Testis (tissue), 5 donors: ENCODE measurements around the gene DKK3. TPM values are rescaled to one million over a fixed set of nuclear protein-coding genes. Genes with fewer than 3 reads are reported as not detected.

Experiments
- DNase-seq: peaks from one replicate; pipeline ENCODE4 v3.0.0-alpha.2; 2019
- H3K27ac ChIP-seq, 2 donors: fragments of 200-600 bp; sonication (generic); one replicate each; pipeline ENCODE4 v1.5.1; 2019
- H3K27me3 ChIP-seq: fragments of 200-600 bp; sonication (generic); one replicate; pipeline ENCODE4 v1.5.1; 2019
- H3K36me3 ChIP-seq: fragments of 200-600 bp; sonication (generic); one replicate; pipeline ENCODE4 v1.5.1; 2017; ENCODE audit warnings: low read depth; ENCODE audit errors: missing control alignments
- H3K4me1 ChIP-seq: fragments of 200-600 bp; sonication (generic); one replicate; pipeline ENCODE4 v1.5.1; 2019
- H3K4me3 ChIP-seq, 2 donors: fragments of 200-600 bp; sonication (generic); one replicate each; pipeline ENCODE4 v1.5.1; 2017 to 2019
- H3K9me3 ChIP-seq: fragments of 200-600 bp; sonication (generic); one replicate; pipeline ENCODE4 v1.5.1; 2017
- POLR2A ChIP-seq: fragments of 450-650 bp; IDR thresholded peaks from one replicate; pipeline ENCODE4 v1.6.1; 2017; ENCODE audit warnings: antibody characterized with exemption, mild to moderate bottlenecking, moderate library complexity
- WGBS, 2 donors: methylation state at CpG; one replicate each; pipeline ENCODE4 v1.1.5; 2018; 5-methylcytosine and 5-hydroxymethylcytosine counted together
- intact Hi-C: fragments of 100-400 bp; cut with DNase I; formaldehyde crosslinking; loops from one replicate; pipeline ENCODE4 v1.15.1; 2023; ENCODE audit warnings: low total_unique reads
- long read RNA-seq, 2 donors: transcript quantifications; one replicate each; lab custom pipeline, GENCODE V29; 2026
- polyA plus RNA-seq: library from polyadenylated mRNA; stranded (reverse); fragments of 350-450 nt; fragmentation: Illumina TruSeq; extraction: RNeasy Lipid Tissue Mini Kit (QIAGEN cat#74804); gene quantifications from one replicate; pipeline ENCODE4 v1.2.3, GENCODE V29; 2014; ENCODE audit warnings: low read depth, low replicate concordance; ENCODE audit not compliant: insufficient read depth
- total RNA-seq, 2 donors: library from RNA; depleted of rRNA; stranded (reverse); fragments of >200 nt; gene quantifications; one replicate each; pipeline ENCODE4 v1.2.3, GENCODE V29; 2016
- TF ChIP-seq, protein P1 (sequence below), 3 experiments: fragments of 450-650 bp in 2 of 3; fragments of 200-600 bp in 1 of 3; sonication (generic) in 1 of 3; IDR thresholded peaks; one replicate each; pipeline ENCODE4 v1.5.1; 2016 to 2019; ENCODE audit warnings: antibody characterized with exemption in 3 of 3, mild to moderate bottlenecking in 2 of 3, moderate library complexity in 1 of 3

The DKK3 gene
- total RNA-seq (100 to 1,000 TPM; 185 to 392 TPM), polyA plus RNA-seq (236 TPM)
- long read RNA-seq, donor 1, transcript DKK3-215 (3 exons, 1,087 nt), result minor isoform, 7 of 35 reads
- long read RNA-seq, donor 1, transcript DKK3-201 (8 exons, 2,636 nt), result major isoform, 13 of 35 reads
- long read RNA-seq, donor 1, partial matches to known transcripts, result 13 of 35 reads
- long read RNA-seq, donor 1, other reads (novel, unspliced or antisense), result 0 of 35 reads
- long read RNA-seq, donor 2, transcript DKK3-201 (8 exons, 2,636 nt), result major isoform, 14 of 29 reads
- long read RNA-seq, donor 2, partial matches to known transcripts, result 12 of 29 reads
- long read RNA-seq, donor 2, other reads (novel, unspliced or antisense), result 0 of 29 reads

DNA sequence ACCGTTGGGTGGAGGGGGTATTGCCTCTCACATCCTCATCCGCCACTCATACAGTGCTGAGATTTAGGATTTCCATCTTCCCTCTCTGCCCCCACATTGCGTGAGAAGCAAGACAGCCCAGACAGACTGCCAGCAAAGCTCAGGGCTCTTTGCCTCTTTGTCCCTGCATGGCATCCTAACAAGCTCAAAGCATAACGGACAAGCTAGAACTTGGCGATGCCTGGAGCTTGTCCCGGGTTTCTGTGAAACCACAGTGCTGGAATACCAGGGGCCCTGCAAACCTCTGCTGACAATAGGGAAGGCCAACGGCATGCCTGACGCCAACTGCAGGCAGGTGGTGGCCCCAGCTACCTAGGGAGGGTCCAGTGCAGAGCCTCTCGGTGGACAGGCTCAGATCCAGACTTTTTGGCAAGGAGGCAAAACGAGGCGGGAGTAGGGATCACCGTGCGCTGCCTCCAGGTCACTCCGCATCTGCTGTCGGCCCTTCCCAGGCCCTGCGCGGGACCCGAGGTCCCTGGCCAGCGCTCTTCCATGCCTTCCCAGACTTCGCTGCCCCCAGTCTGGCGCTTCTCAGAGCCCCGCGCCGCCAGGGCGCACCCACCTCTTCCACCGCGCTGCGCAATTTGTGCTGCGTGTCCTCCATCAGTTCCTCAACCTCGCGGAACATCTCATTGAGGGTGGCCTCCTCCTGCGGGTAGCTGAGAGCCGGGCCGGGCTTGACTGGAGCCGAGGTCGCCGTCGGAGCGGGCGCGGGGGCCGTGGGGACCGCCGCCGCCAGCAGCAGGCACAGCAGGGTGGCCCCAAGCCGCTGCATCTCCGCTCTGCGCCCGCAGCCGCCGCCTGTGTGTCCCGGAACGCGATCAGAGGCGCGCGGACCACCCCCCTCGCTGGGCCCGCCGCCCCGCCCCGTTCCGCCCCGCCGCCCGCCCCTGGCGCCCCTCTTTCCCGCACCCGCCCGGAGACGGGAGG lies at the start of gene DKK3:
DKK3 (minus strand) TSS at position 858 of the 969 bp plus-strand sequence; CDS start at position 814, 44 bp downstream.
- TF ChIP-seq POLR2A, result no peak
- TF ChIP-seq, protein P1, sequence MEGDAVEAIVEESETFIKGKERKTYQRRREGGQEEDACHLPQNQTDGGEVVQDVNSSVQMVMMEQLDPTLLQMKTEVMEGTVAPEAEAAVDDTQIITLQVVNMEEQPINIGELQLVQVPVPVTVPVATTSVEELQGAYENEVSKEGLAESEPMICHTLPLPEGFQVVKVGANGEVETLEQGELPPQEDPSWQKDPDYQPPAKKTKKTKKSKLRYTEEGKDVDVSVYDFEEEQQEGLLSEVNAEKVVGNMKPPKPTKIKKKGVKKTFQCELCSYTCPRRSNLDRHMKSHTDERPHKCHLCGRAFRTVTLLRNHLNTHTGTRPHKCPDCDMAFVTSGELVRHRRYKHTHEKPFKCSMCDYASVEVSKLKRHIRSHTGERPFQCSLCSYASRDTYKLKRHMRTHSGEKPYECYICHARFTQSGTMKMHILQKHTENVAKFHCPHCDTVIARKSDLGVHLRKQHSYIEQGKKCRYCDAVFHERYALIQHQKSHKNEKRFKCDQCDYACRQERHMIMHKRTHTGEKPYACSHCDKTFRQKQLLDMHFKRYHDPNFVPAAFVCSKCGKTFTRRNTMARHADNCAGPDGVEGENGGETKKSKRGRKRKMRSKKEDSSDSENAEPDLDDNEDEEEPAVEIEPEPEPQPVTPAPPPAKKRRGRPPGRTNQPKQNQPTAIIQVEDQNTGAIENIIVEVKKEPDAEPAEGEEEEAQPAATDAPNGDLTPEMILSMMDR (IDR thresholded peaks at IDR 0.05), result no peak
- peak; percentile 26 for DNase-seq
- Histone ChIP-seq H3K36me3 (no peaks in the 10 kb centered on the region), H3K9me3 (no peaks in the 10 kb centered on the region), H3K27me3 (no peaks in the 10 kb centered on the region), H3K4me1 (peaks cover 9% of the 10 kb centered on the region), H3K4me3 (peak within 1 kb of the TSS; percentile 45 to 65), H3K27ac (peak within 1 kb of the TSS; percentile 13 to 34)
- WGBS, 2 donors, result 8 to 13% methylated on average over 26 to 46 of the region's 71 CpGs
- intact Hi-C loops, result no loop called here

- Histone ChIP-seq H3K36me3 (no peaks in the 10 kb centered on the region), H3K4me1 (no peaks in the 10 kb centered on the region), H3K9me3 (no peaks in the 10 kb centered on the region), H3K27ac (no peak overlapping the region), H3K27me3 (no peaks in the 10 kb centered on the region), H3K4me3 (no peak overlapping the region)
- no peak for TF ChIP-seq POLR2A
- TF ChIP-seq, protein P1 (IDR thresholded peaks at IDR 0.05), result no peak
- intact Hi-C loops, result no loop called here
- no peak for DNase-seq
- 96 to 97% methylated on average over 7 to 8 of the region's 8 CpGs for WGBS, 2 donors
These were observed 49.0 kb upstream of the DKK3 start for GRCh38 chr11:12057299-12057980.

DNA sequence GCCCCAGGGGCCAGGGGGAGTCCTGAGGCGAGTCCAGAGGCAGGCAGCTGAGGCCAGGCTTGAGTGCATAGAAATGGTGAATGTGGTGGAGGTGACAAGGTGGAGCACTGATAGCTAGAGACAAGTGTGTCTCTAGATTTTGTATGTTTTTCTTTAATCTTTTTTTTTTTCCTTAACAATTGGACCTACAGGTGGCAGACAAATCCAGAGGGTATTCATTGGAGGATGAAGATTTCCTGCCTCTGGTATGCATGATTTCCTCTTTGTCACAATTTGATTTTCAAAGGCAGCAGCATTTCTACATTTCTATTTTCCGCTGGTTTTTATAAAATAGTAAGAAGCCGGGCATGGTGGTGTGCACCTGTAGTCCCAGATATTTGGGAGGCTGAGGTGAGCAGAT lies 47.7 kb upstream of the DKK3 start:
- Histone ChIP-seq H3K4me1 (peaks cover 2% of the 10 kb centered on the region), H3K4me3 (no peak overlapping the region), H3K36me3 (no peaks in the 10 kb centered on the region), H3K27ac (no peak overlapping the region), H3K27me3 (no peaks in the 10 kb centered on the region), H3K9me3 (no peaks in the 10 kb centered on the region)
- DNase-seq, result no peak
- intact Hi-C loops, result no loop called here
- WGBS, 2 donors, result 91 to 97% methylated on average over 3 of the region's 3 CpGs
- TF ChIP-seq, protein P1 (IDR thresholded peaks at IDR 0.05), result no peak
- no peak for TF ChIP-seq POLR2A

DNA sequence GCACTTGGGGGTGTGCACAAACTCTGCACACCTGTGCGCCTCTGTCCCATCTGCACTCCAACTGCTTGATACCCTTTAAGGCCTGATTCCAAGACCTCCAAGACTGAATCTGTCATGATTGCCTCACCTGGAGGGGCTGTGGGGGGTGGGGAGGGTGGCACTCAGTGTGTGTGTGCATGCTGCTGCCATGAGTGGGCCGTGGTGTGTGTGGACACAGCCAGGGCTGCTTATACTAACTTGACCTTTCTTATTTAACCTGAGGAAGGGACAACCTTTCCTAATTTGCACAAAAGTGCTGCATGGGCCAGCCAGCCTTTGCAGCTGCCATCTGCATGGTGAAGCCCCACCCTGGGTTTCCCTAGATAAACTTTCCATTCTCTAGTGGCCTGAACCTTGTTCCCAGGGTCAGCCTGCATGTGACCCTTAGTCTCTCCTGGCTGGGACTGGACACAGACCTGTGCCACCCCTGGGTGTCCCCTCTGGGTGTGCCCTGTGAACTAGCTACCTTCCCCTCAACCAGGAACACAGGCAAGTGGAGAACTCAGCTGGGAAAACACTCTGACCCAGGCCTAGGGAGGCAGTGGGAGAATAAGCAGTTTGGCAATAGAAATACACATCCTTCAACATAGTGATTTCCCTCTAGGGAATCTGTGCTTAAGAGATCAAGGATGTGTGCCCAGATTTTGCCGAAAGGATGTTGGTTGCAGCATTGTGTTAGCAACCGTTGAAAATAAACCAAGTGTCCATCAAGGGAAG lies 45.4 kb upstream of the DKK3 start:
- WGBS, 2 donors, result 45 to 57% methylated on average over 4 of the region's 4 CpGs
- TF ChIP-seq POLR2A, result no peak
- TF ChIP-seq, protein P1 (IDR thresholded peaks at IDR 0.05), result no peak
- no peak for DNase-seq
- H3K4me3 ChIP-seq, result no peak overlapping the region
- H3K4me1 ChIP-seq, result peaks cover 13% of the 10 kb centered on the region
- H3K27me3 ChIP-seq, result no peaks in the 10 kb centered on the region
- H3K27ac ChIP-seq, result no peak overlapping the region
- intact Hi-C loops, result loop anchor here (5.0 kb wide), 1 partner anchor 184 kb away; no protein-coding TSS in a partner anchor
- H3K9me3 ChIP-seq, result no peaks in the 10 kb centered on the region
- no peaks in the 10 kb centered on the region for H3K36me3 ChIP-seq
